Stimulated activated CD4-positive, alpha-beta T cell treated with anti-CD3 and anti-CD28 coated beads, Interleukin-15, amount 100 ng/mL, for 24 hours (primary cell): ENCODE measurements around the gene PKP1.

Experiments
- DNase-seq: peaks from one replicate; pipeline ENCODE4 v3.0.0-alpha.2; 2020

The PKP1 gene

GRCh38 chr1:201260648-201261311 lies 22.5 kb upstream of the PKP1 start:
- no peak for DNase-seq

- DNase-seq, result no peak
These were observed 21.3 kb upstream of the PKP1 start for GRCh38 chr1:201261771-201262547.

GRCh38 chr1:201262963-201263608 lies 20.2 kb upstream of the PKP1 start:
- no peak for DNase-seq

- no peak for DNase-seq
These were observed 19.2 kb upstream of the PKP1 start for GRCh38 chr1:201264072-201264471.

- DNase-seq, result no peak
These were observed 18.8 kb upstream of the PKP1 start for GRCh38 chr1:201264554-201264953.

- no peak for DNase-seq
These were observed 17.6 kb upstream of the PKP1 start for GRCh38 chr1:201265756-201266155.

- no peak for DNase-seq
These were observed 17.0 kb upstream of the PKP1 start for GRCh38 chr1:201266276-201266675.

GRCh38 chr1:201266774-201267173 lies 16.5 kb upstream of the PKP1 start:
- no peak for DNase-seq

GRCh38 chr1:201267481-201268229 lies 15.7 kb upstream of the PKP1 start:
- no peak for DNase-seq

- DNase-seq, result no peak
These were observed 14.6 kb upstream of the PKP1 start for GRCh38 chr1:201268604-201269151.

GRCh38 chr1:201269281-201269680 lies 14.0 kb upstream of the PKP1 start:
- no peak for DNase-seq

GRCh38 chr1:201269900-201270410 lies 13.4 kb upstream of the PKP1 start:
- DNase-seq, result no peak

GRCh38 chr1:201270616-201271390 lies 12.5 kb upstream of the PKP1 start:
- DNase-seq, result no peak

GRCh38 chr1:201272799-201273198 lies 10.5 kb upstream of the PKP1 start:
- DNase-seq, result no peak

- DNase-seq, result no peak
These were observed 8.6 kb upstream of the PKP1 start for GRCh38 chr1:201274616-201275252.

- no peak for DNase-seq
These were observed 8.0 kb upstream of the PKP1 start for GRCh38 chr1:201275253-201275666.

GRCh38 chr1:201276891-201277290 lies 6.4 kb upstream of the PKP1 start:
- DNase-seq, result no peak

- DNase-seq, result no peak
These were observed 5.9 kb upstream of the PKP1 start for GRCh38 chr1:201277441-201277840.

GRCh38 chr1:201279313-201279712 lies 4.0 kb upstream of the PKP1 start:
- DNase-seq, result no peak

GRCh38 chr1:201280884-201281283 lies 2.4 kb upstream of the PKP1 start:
- DNase-seq, result no peak

GRCh38 chr1:201281573-201281972 lies 1.7 kb upstream of the PKP1 start:
- no peak for DNase-seq
